Prostate gland (tissue), 2 donors: ENCODE data around the gene SSC5D.

Source experiments
- CTCF ChIP-seq, 4 experiments: fragments of 200-600 bp in 2 of 4; fragments of 450-650 bp in 2 of 4; sonication (generic) in 2 of 4; IDR thresholded peaks; 1 replicate in 3 of 4; 2 replicates in 1 of 4; pipeline ENCODE4 v1.5.1; 2016 to 2019; ENCODE audit warnings: antibody characterized with exemption in 4 of 4, mild to moderate bottlenecking in 2 of 4, moderate library complexity in 2 of 4
- POLR2A ChIP-seq: fragments of 450-650 bp; IDR thresholded peaks from one replicate; pipeline ENCODE4 v1.6.1; 2016; ENCODE audit warnings: antibody characterized with exemption, mild to moderate bottlenecking
- POLR2AphosphoS5 ChIP-seq: sonication (generic); formaldehyde crosslinking; IDR thresholded peaks from one replicate; pipeline ENCODE4 v1.6.1; 2017; ENCODE audit warnings: antibody characterized with exemption

- no peak for TF ChIP-seq CTCF (IDR thresholded peaks at IDR 0.05)
- no peak for TF ChIP-seq POLR2A
- peak; percentile 36 for TF ChIP-seq POLR2AphosphoS5
These were observed 42.2 kb upstream of the SSC5D start for GRCh38 chr19:55446060-55446459.
